ENCODE measurements around the gene ATP5PD.

DNA sequence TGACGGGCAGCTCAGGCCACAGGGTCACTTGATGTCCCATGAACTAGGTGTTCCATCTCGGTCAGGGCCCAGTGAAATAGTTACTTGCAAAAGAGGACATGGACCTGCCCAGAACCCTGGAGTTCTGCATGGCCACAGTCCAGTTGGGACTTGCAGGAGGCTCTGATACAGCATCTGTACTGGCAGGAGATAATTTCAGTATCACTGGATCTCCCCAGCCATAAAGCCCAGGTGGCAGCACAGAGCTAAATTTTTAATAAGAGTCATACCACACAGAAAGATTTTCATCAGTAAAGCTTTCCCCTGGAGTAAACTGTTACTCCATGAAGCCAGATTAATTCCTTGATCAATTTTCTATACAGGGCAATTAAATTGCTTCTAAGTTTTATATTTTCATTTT lies 23.0 kb upstream of the ATP5PD start:
- TF ChIP-seq, protein P1, sequence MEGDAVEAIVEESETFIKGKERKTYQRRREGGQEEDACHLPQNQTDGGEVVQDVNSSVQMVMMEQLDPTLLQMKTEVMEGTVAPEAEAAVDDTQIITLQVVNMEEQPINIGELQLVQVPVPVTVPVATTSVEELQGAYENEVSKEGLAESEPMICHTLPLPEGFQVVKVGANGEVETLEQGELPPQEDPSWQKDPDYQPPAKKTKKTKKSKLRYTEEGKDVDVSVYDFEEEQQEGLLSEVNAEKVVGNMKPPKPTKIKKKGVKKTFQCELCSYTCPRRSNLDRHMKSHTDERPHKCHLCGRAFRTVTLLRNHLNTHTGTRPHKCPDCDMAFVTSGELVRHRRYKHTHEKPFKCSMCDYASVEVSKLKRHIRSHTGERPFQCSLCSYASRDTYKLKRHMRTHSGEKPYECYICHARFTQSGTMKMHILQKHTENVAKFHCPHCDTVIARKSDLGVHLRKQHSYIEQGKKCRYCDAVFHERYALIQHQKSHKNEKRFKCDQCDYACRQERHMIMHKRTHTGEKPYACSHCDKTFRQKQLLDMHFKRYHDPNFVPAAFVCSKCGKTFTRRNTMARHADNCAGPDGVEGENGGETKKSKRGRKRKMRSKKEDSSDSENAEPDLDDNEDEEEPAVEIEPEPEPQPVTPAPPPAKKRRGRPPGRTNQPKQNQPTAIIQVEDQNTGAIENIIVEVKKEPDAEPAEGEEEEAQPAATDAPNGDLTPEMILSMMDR (IDR thresholded peaks at IDR 0.05): peak in 3 of 5 experiments; percentile 9 to 33 (median 11)
- TF ChIP-seq POLR2A (IDR thresholded peaks at IDR 0.05) (no peak), EP300 (IDR thresholded peaks at IDR 0.05) (no peak)
